ENCODE data around the gene ZNF74.

The ZNF74 gene

GRCh38 chr22:20420157-20420842, 26.3 kb downstream of the ZNF74 start:
- DNase-seq (ENCODE audit: low read depth in 3 of 3): no peak

- DNase-seq (ENCODE audit: low read depth in 3 of 3): no peak
Observed at GRCh38 chr22:20421507-20421874, 27.5 kb downstream of the ZNF74 start.

- no peak for DNase-seq (ENCODE audit: low read depth in 3 of 3)
Observed at GRCh38 chr22:20422271-20423007, 28.5 kb downstream of the ZNF74 start.

GRCh38 chr22:20423008-20423905, 29.3 kb downstream of the ZNF74 start:
- DNase-seq (ENCODE audit: low read depth in 3 of 3): no peak

GRCh38 chr22:20423906-20424551, 30.1 kb downstream of the ZNF74 start:
- DNase-seq (ENCODE audit: low read depth in 3 of 3): no peak

- DNase-seq (ENCODE audit: low read depth in 3 of 3): no peak
Observed at GRCh38 chr22:20424568-20424931, 30.6 kb downstream of the ZNF74 start.

- no peak for DNase-seq (ENCODE audit: low read depth in 3 of 3)
Observed at GRCh38 chr22:20424932-20425565, 31.1 kb downstream of the ZNF74 start.

GRCh38 chr22:20425566-20426258, 31.8 kb downstream of the ZNF74 start:
- DNase-seq (ENCODE audit: low read depth in 3 of 3): no peak

GRCh38 chr22:20426259-20426615, 32.3 kb downstream of the ZNF74 start:
- no peak for DNase-seq (ENCODE audit: low read depth in 3 of 3)

- DNase-seq (ENCODE audit: low read depth in 3 of 3): no peak
Observed at GRCh38 chr22:20427104-20427944, 33.4 kb downstream of the ZNF74 start.

GRCh38 chr22:20427945-20428417, 34.0 kb downstream of the ZNF74 start:
- no peak for DNase-seq (ENCODE audit: low read depth in 3 of 3)

- DNase-seq (ENCODE audit: low read depth in 3 of 3): no peak
Observed at GRCh38 chr22:20428496-20429253, 34.7 kb downstream of the ZNF74 start.

- DNase-seq (ENCODE audit: low read depth in 3 of 3): peak; percentile 52 to 81 (median 54)
Observed at GRCh38 chr22:20429254-20430100, 35.5 kb downstream of the ZNF74 start.

GRCh38 chr22:20430101-20430719, 36.3 kb downstream of the ZNF74 start:
- no peak for DNase-seq (ENCODE audit: low read depth in 3 of 3)

- DNase-seq (ENCODE audit: low read depth in 3 of 3): peak in 2 of 3 experiments; percentile 29 to 63
Observed at GRCh38 chr22:20430720-20431510, 37.0 kb downstream of the ZNF74 start.

- no peak for DNase-seq (ENCODE audit: low read depth in 3 of 3)
Observed at GRCh38 chr22:20431511-20432192, 37.7 kb downstream of the ZNF74 start.

All from stimulated activated CD4-positive, alpha-beta T cell treated with anti-CD3 and anti-CD28 coated beads, TNF-alpha, amount 100 ng/mL, for 24 hours (primary cell).